Cortex of kidney (tissue), 1 donor: ENCODE results near the gene SMAD3.

Experiments
- DNase-seq: peaks from one replicate; lab custom pipeline; 2025; lab: John Stamatoyannopoulos, UW

The SMAD3 gene

GRCh38 chr15:67127965-67128364, 62.6 kb downstream of the SMAD3 start:
- no peak for DNase-seq

DNA sequence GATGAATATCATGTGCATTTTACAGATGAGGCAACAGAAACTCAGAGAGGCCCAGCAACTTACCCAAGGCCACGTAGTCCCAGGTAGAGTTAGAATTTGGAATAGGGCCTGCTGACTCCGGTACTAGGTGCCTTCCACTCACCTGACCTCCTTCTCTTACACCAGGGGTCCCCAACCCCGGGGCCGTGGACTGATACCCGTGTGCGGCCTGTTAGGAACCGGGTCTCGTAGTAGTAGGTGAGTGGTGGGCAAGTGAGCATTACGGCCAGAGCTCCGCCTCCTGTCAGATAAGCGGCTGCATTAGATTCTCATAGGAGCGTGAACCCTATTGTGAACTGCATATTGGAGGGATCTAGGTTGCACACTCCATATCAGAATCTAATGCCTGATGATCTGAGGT, 64.8 kb downstream of the SMAD3 start:
- DNase-seq, result no peak

- DNase-seq, result no peak
Observed at GRCh38 chr15:67130673-67131601, 65.5 kb downstream of the SMAD3 start.

DNA sequence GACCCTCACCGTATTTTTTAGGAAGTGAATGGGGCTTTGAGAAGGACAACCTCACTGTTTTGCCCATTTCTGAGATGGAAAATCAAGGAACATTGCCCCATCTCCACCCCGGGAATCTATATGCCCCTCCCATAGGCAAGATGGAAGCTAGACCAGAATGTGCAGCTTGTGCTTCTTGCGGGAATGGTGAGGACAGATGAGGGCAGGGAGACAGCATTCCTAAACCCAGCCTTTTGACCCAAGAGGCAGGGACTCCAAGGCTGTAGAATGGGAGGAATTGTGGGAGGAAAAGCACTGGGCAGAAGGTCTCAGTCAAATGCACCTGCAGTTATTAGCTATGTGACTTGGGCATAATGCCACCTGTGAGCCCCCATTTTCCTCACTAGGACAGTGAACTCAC, 66.9 kb downstream of the SMAD3 start:
- no peak for DNase-seq

DNA sequence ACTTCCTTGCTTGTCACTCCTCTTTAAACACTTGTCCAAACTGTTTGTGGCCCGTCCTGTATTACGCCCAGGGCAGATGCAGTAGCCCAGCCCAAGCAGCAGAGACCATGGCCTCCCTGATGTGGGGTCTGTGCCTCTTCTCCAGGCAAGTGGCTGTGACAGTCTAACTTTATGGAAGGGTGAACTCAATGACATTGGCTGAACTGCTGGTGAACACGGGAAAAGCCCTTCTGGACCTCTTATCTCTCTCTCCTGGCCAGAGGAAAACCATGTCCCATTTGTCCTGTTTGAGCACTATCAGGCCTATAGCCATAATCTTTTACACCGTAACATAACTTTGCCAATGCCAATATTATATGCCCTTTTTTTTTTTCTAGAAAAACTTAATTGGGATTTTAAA, 67.6 kb downstream of the SMAD3 start:
- no peak for DNase-seq

DNA sequence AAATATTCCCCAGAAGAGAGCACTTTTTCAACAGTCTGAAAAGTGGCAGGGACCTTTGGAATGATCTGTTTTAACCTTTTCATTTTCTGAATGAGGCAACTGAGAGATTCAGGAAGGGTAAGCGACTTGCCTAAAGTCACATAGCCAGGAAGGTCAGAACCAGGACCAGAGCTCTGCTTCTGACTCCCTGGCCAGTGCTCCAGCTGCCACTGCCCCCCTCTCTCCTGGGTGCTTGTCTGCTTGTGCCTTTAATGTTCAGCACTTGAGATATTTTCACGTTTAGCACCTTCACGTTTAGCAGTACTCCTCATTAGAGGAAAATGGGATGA, 68.3 kb downstream of the SMAD3 start:
- DNase-seq, result no peak

- DNase-seq, result no peak
Observed at GRCh38 chr15:67134067-67134838, 68.9 kb downstream of the SMAD3 start.

- no peak for DNase-seq
Observed at GRCh38 chr15:67134871-67135492, 69.6 kb downstream of the SMAD3 start.

GRCh38 chr15:67135494-67135893, 70.1 kb downstream of the SMAD3 start:
- DNase-seq, result no peak

GRCh38 chr15:67136802-67137201, 71.4 kb downstream of the SMAD3 start:
- no peak for DNase-seq

DNA sequence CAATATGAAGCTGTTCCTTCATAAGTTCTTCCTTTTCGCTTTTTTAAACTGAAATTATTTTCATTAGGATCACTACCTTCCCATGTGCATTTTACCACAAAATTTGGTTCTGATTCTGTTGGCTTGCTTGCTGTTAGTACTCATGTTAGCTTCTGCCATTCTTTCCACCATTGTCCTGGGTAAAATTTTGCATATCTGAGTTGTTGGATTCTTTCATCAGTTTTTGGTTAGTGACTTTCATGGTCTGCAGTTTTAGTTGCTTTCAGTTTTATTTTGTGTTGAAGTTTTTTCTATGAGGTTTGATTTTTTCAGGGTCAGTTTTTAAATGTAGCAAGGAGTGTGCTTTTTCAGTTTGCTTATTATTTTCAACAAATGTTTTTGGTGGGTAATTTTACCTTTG, 71.9 kb downstream of the SMAD3 start:
- no peak for DNase-seq

DNA sequence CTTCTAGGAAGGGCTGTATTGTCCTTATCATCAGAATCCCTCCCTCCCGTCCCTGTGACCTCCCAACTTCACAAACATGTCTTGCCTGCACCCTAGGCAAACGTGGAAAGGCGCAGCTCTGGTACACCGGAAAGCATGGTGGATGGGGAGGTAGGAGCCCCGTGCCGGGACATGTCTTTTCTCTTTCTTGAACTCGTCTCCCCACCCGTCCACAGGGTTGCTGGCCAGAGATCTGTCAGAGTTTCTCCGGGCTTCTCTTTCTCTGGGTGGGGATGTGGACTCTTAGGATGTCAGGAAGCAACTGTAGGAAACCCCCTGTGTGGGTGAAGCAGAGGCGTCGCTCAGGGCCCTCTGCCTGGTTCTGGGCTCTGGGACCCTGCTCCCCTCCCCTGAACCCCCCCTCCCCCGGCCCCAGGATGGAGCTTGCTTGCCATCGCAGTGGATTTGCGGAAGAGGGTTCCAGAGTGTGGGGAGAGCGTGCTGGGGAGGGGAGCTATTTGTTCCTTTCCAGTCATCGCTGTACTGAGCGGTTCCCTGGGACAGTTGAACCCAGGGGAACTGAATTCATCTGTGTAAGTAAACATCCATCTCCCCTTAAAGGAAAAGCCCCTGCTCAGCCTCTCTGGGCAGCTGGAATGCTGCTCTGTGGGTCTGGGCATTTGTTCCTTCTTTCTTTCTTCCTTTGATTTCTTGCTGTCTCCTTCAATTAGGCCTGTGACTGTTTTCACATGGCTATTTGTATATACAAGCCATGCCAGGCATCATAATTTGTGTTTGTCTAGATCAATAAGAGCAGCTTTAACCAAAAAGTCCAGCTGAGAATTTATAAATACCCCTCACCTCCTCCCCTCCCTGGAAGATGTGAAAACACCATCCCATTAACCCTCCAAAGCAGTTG, 72.8 kb downstream of the SMAD3 start:
- DNase-seq, result no peak

- no peak for DNase-seq
Observed at GRCh38 chr15:67138891-67139855, 73.8 kb downstream of the SMAD3 start.

DNA sequence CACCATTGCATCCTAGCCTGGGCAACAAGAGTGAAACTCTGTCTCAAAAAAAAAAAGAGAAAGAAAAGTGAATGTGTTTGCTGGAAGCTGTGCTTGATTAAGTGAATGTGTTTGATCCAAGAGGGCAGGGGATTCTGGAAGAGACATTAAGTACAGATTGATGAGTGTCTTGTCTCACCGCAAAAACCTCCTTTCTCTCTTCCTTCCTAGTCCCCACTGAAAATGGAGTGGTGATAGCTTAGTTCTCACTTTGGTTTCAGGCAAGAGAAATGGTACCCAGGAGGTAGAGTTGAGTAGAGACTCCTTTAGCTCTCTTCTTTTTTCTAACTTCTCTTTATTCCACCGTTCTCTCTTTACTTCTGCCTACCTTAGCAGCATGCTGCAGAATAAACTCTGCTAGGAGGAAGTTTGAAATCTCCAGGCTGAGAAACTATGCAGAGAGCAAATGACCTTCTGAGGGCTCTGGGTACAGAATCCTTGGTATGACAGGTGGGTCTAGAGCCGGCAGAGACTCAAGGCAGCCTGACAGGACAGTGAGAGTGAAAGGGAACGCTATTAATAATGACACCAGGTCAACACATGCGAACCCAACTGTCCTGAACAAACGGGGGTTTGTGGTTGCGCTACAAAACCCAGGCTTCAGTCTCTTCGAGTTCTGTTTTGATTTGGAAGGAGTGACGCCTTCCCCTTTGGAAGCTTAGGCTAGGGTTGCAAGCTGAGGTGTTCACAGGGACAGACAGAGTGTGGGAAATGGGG, 74.9 kb downstream of the SMAD3 start:
- DNase-seq, result no peak

DNA sequence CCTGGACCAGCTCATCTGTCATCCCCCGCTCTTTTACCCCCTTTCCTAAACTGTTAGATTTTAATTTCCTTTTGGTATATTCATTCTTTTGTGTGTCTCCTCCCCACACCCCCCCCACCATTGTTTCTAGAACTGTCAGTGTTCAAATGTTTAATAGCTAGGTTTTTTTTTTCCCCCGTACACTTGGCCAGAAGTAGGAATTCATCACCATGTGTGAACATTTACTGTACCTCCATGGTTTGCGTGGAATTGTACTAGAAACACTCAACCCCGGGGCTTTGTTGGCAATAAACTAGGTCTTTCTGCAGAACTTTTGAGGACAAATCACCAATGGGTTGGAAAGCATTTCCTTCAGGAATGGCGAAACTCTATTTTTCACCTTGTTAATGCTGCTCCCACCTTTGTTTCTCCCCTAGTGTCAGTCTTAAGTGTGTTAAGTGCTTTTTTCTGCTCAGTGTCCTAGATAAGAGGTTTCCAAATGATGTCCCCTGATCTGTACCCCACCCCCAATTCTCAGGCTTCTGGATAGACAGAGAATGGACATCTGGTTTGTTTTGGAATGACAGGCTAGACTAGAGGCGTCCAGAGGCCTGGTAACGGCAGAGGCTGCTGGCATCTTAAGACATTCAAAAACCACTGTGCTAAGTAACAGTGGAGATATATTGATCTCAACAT, 76.8 kb downstream of the SMAD3 start:
- DNase-seq, result no peak

DNA sequence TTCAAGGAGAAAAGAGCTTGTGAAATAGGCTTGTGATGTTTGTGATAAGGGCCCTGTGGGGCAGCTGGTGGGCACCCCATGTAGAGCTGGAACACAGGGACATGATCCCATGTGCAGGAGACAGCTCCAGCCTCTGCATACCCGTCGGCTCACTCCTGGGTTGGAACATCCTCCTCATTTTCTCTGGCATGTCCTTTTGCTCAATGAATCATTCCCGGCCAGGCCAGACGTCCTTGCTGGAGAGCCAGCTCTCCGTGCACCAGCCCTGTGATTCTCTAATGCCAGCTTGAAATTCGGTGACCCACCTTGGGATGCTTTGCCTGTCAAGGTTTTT, 77.3 kb downstream of the SMAD3 start:
- no peak for DNase-seq

DNA sequence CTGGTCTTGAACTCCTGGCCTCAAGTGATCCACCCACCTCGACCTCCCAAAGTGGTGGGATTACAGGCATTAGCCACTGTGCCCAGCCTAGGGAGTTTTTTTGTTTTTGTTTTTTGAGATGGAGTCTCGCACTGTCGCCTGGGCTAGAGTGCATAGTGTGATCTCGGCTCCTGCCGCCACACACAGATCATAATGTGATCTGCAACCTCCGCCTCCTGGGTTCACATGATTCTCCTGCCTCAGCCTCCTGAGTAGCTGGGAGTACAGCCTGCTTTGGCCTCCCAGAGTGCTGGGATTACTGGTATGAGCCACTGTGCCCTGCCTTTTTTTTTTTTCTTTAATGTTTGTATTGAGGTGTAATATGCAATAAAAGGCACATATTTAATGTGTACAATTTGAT, 78.2 kb downstream of the SMAD3 start:
- no peak for DNase-seq

DNA sequence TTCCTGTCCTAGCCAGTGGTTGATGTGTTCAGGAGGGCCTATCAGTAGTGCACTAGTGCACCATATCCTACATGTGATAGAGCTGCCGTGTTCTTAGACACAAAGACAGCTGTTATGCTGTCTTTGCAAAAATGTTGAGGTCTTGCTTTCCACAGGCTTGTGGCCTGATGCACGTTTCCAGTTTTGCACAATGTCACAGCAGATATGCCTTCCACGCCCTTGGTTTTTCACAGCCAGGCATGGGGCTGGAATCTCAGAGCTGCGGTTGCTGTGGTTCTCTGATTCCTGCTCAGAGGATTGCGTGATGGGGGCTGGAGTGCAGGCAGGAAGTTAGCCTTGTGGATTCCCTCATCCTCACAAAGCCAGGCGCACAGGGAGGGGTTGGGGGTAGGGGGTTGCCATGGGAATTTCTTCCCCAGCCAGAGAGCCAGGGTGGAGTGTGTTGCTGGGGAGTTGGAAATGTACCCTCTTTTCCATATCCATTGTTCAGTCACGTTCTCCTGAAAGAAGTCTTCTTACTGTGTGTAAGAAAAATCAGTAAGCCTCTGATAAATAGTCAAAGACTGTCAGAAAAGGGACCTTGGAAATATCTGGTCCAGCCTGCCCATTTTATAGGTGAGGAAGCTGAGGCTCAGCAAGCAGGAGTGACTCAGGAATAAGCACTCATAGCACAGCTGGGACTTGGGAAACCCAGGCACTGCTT, 79.4 kb downstream of the SMAD3 start:
- no peak for DNase-seq

- DNase-seq, result no peak
Observed at GRCh38 chr15:67145312-67145610, 79.9 kb downstream of the SMAD3 start.
